GM23338 (cell line): ENCODE results near the gene OR52W1. TPM values are rescaled to one million over a fixed set of nuclear protein-coding genes. Genes with fewer than 3 reads are reported as not detected.

ENCODE experiments used
- ATAC-seq: fragments of 200-7000 bp; cut with Tn5 transposase; 3 replicates; pipeline ENCODE4 v1.9.1; 2020
- DNase-seq: peaks from one replicate; pipeline ENCODE4 v3.0.0-alpha.2; 2015; ENCODE audit warnings: low spot score
- H2AFZ ChIP-seq: fragments of 200-600 bp; sonication (generic); 2 replicates; pipeline ENCODE4 v1.8.0; 2016; ENCODE audit warnings: antibody characterized with exemption, mild to moderate bottlenecking, moderate library complexity
- H3F3A ChIP-seq: fragments of 200-600 bp; sonication (generic); replicated peaks from 2 replicates; pipeline ENCODE4 v1.8.0; 2017; ENCODE audit warnings: antibody characterized with exemption, mixed run types, low read depth
- H3K27ac ChIP-seq: fragments of 200-600 bp; sonication (generic); 2 replicates; pipeline ENCODE4 v1.6.1; 2016; ENCODE audit warnings: low read depth
- H3K27me3 ChIP-seq: fragments of 200-600 bp; sonication (generic); 2 replicates; pipeline ENCODE4 v1.8.0; 2016; ENCODE audit warnings: mild to moderate bottlenecking, mixed run types, moderate library complexity; ENCODE audit not compliant: insufficient read depth
- H3K36me3 ChIP-seq: fragments of 200-600 bp; sonication (generic); 2 replicates; pipeline ENCODE4 v1.8.0; 2016; ENCODE audit warnings: mild to moderate bottlenecking; ENCODE audit not compliant: insufficient read depth
- H3K4me1 ChIP-seq: fragments of 200-600 bp; sonication (generic); 2 replicates; pipeline ENCODE4 v1.8.0; 2016; ENCODE audit warnings: mild to moderate bottlenecking, moderate library complexity; ENCODE audit not compliant: insufficient read depth
- H3K4me2 ChIP-seq: fragments of 200-600 bp; sonication (generic); 2 replicates; pipeline ENCODE4 v1.7.1; 2017; ENCODE audit warnings: mixed run types
- H3K4me3 ChIP-seq: fragments of 200-600 bp; sonication (generic); 2 replicates; pipeline ENCODE4 v1.6.1; 2016; ENCODE audit warnings: mixed run types
- H3K79me2 ChIP-seq: fragments of 200-600 bp; sonication (generic); replicated peaks from 2 replicates; pipeline ENCODE4 v1.8.0; 2017; ENCODE audit warnings: mild to moderate bottlenecking; ENCODE audit not compliant: insufficient read depth
- H3K9me2 ChIP-seq: fragments of 200-600 bp; sonication (generic); 2 replicates; pipeline ENCODE4 v1.8.0; 2017; ENCODE audit not compliant: insufficient read depth
- H4K20me1 ChIP-seq: fragments of 200-600 bp; sonication (generic); replicated peaks from 2 replicates; pipeline ENCODE4 v1.8.0; 2017; ENCODE audit warnings: mild to moderate bottlenecking; ENCODE audit not compliant: insufficient read depth
- H3K27ac Mint-ChIP-seq: 2 replicates; pipeline ENCODE4 v1.8.0; 2020; ENCODE audit warnings: inconsistent platforms, mild to moderate bottlenecking, moderate library complexity, mixed read lengths
- H3K27me3 Mint-ChIP-seq: 3 replicates; pipeline ENCODE4 v1.8.0; 2022; ENCODE audit warnings: low read depth, mild to moderate bottlenecking, moderate library complexity, mixed read lengths, inconsistent platforms; ENCODE audit not compliant: insufficient read depth, poor library complexity
- H3K36me3 Mint-ChIP-seq: 3 replicates; pipeline ENCODE4 v1.8.0; 2021; ENCODE audit warnings: low read depth, mild to moderate bottlenecking, inconsistent platforms, moderate library complexity, mixed read lengths
- H3K4me1 Mint-ChIP-seq: 3 replicates; pipeline ENCODE4 v1.8.0; 2020; ENCODE audit warnings: mild to moderate bottlenecking, inconsistent platforms, mixed read lengths
- H3K4me3 Mint-ChIP-seq: 3 replicates; pipeline ENCODE4 v1.8.0; 2021; ENCODE audit warnings: moderate library complexity, mild to moderate bottlenecking, inconsistent platforms, mixed read lengths
- H3K9me3 Mint-ChIP-seq: 3 replicates; pipeline ENCODE4 v1.8.0; 2020; ENCODE audit warnings: moderate library complexity, mild to moderate bottlenecking, inconsistent platforms, mixed read lengths
- CREB1 ChIP-seq: fragments of 250-450 bp; sonication (Bioruptor Pico); IDR thresholded peaks from 2 replicates; pipeline ENCODE4 v1.5.0; 2020; ENCODE audit warnings: low read depth, mild to moderate bottlenecking, moderate library complexity
- CTCF ChIP-seq, 2 experiments: fragments of 200-600 bp in 1 of 2; sonication (generic) in 1 of 2; conservative IDR thresholded peaks; 2 replicates each; pipeline versions ENCODE4 v1.5.1 to v1.6.1; 2016 to 2017; ENCODE audit warnings: antibody characterized with exemption in 2 of 2, low read depth in 2 of 2, mild to moderate bottlenecking in 2 of 2, moderate library complexity in 1 of 2
- ETS1 ChIP-seq: IDR thresholded peaks from 2 replicates; pipeline ENCODE4 v1.6.1; 2016; ENCODE audit warnings: antibody characterized with exemption
- EZH2 ChIP-seq: fragments of 200-600 bp; sonication (generic); IDR thresholded peaks from one replicate; pipeline ENCODE4 v1.8.0; 2017; ENCODE audit warnings: antibody characterized with exemption, mild to moderate bottlenecking, low read depth; ENCODE audit not compliant: unreplicated experiment
- NANOG ChIP-seq: IDR thresholded peaks from 2 replicates; pipeline ENCODE4 v1.6.1; 2016; ENCODE audit warnings: antibody characterized with exemption, borderline replicate concordance
- POLR2AphosphoS5 ChIP-seq: IDR thresholded peaks from 2 replicates; pipeline ENCODE4 v1.6.1; 2016; ENCODE audit warnings: antibody characterized with exemption, low read depth
- REST ChIP-seq: IDR thresholded peaks from one replicate; pipeline ENCODE4 v1.6.1; 2018; ENCODE audit warnings: antibody characterized with exemption; ENCODE audit not compliant: unreplicated experiment
- STAT1 ChIP-seq: IDR thresholded peaks from one replicate; pipeline ENCODE4 v1.6.1; 2016; ENCODE audit warnings: antibody characterized with exemption; ENCODE audit not compliant: unreplicated experiment
- ZNF331 ChIP-seq: fragments of 250-450 bp; sonication (Bioruptor Pico); IDR thresholded peaks from 2 replicates; pipeline ENCODE4 v1.5.0; 2020; ENCODE audit warnings: low read depth, mild to moderate bottlenecking, moderate library complexity
- polyA plus RNA-seq: library from polyadenylated mRNA; unstranded; fragments of >200 nt; fragmentation: Nextera tagmentation; extraction: Ambion mirVana; gene quantifications from 2 replicates; pipeline ENCODE4 v1.2.1, GENCODE V29; 2016
- total RNA-seq: library from RNA; depleted of rRNA; stranded (reverse); fragments of >200 nt; shearing (Covaris generic); gene quantifications from 2 replicates; pipeline ENCODE4 v1.2.3, GENCODE V29; 2014

OR52W1 gene
- total and polyA plus RNA-seq, 2 experiments from 2014 or later, result not detected

DNA sequence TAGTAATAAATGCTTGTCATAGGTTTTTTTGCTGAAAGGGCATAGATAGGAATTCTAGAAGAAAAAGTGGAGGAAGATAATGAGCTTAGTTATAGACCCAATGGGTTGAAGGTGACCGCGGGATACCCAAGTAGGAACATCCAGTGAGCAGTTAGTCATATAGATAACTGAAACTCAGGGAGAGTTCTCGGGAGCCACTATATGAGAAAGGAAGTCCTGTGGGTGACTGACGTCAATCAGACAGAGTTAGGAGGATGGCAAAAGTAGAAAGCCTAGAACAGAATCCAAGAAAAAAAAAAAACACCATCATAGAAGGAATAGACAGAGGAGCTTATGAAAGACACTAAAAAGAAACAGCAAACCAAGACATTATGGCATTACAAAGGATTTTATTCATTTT is 38.2 kb downstream of the OR52W1 start (continued):
- TF ChIP-seq CTCF (conservative IDR thresholded peaks at IDR 0.05; ENCODE audit: low read depth in 2 of 2), result no peak
- no peak for TF ChIP-seq POLR2AphosphoS5

DNA sequence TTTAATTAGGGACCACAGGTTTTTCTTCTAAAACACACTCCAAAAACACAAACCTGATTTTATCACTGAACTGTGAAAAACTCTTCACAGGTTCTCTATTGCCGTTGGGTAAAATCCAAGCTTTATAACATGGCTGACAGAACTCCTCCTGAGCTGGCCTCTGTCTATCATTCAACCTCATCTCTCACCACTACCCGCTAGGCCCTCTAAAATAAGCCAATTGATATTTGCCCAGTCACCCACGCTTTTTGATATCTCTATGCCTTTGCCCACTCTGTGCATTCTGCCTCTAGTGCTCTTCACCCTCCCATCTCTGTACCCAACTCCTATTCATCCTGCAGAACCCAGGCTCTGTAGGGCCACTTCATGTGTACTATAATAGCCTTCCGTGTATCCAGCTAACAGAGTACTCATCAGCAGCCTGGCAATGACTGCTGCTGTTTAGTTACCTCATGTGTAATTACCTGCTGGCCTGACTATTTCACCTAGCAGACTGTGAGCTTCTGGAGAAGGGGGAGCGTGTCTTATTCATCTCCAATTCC is 38.8 kb downstream of the OR52W1 start:
- H3K36me3 ChIP-seq, result no peaks in the 10 kb centered on the region
- no peak overlapping the region for H3K27ac Mint-ChIP-seq
- H3F3A ChIP-seq, result no peaks in the 10 kb centered on the region
- H3K36me3 Mint-ChIP-seq, result no peaks in the 10 kb centered on the region
- H3K4me2 ChIP-seq, result no peak overlapping the region
- no peak overlapping the region for H3K27ac ChIP-seq
- H3K9me3 Mint-ChIP-seq, result no peaks in the 10 kb centered on the region
- peaks cover 12% of the 10 kb centered on the region for H3K79me2 ChIP-seq
- no peak overlapping the region for H3K4me3 ChIP-seq
- DNase-seq, result no peak
- H3K27me3 Mint-ChIP-seq, result peaks cover 7% of the 10 kb centered on the region
- H2AFZ ChIP-seq, result no peak overlapping the region
- H3K4me1 Mint-ChIP-seq, result peaks cover 8% of the 10 kb centered on the region
- no peaks in the 10 kb centered on the region for H3K9me2 ChIP-seq
- no peaks in the 10 kb centered on the region for H3K27me3 ChIP-seq
- ATAC-seq, result no peak
- H3K4me3 Mint-ChIP-seq, result no peak overlapping the region
- peaks cover 11% of the 10 kb centered on the region for H4K20me1 ChIP-seq
- H3K4me1 ChIP-seq, result peaks cover 3% of the 10 kb centered on the region; the same call in 1 of the 2 replicates
- no peak for TF ChIP-seq CREB1 (CRISPR knock-in tag)
- no peak for TF ChIP-seq STAT1
- no peak for TF ChIP-seq EZH2
- no peak for TF ChIP-seq CTCF (conservative IDR thresholded peaks at IDR 0.05; ENCODE audit: low read depth in 2 of 2)
- no peak for TF ChIP-seq NANOG
- TF ChIP-seq ZNF331, result no peak
- no peak for TF ChIP-seq ETS1
- no peak for TF ChIP-seq POLR2AphosphoS5
- no peak for TF ChIP-seq REST
